HepG2 (cell line): ENCODE results near the gene PGAP1. TPM values are rescaled to one million over a fixed set of nuclear protein-coding genes. Genes with fewer than 3 reads are reported as not detected.

Source experiments
- ATAC-seq: fragments of 200-7000 bp; cut with Tn5 transposase; 3 replicates; pipeline ENCODE4 v1.9.1; 2020; ENCODE audit warnings: mild to moderate bottlenecking, moderate library complexity
- BruUV-seq: library from RNA; stranded (reverse); fragments of 400-500 nt; replicated peaks from 2 replicates; lab custom pipeline; 2021; lab: Mats Ljungman, UMichigan
- CTCF ChIA-PET: fragments of 300-600 bp; formaldehyde crosslinking; extraction: SDS; loops from one replicate; lab custom pipeline; 2021; ENCODE audit warnings: low total read pairs, inconsistent platforms, low intra/inter-chr PET ratio; lab: Yijun Ruan, JAX
- POLR2A ChIA-PET: fragments of 350-600 bp; sonication (Branson Sonifier 250); formaldehyde crosslinking; loops from one replicate; lab custom pipeline; 2020; ENCODE audit warnings: antibody characterized with exemption, inconsistent platforms; lab: Yijun Ruan, JAX
- DNase-seq: peaks from one replicate; pipeline ENCODE4 v3.0.0-alpha.2; 2015; ENCODE audit warnings: low spot score
- FAIRE-seq: peaks from 3 replicates; lab custom pipeline; 2011; peaks lifted over from hg19 to GRCh38; lab: Jason Lieb, UNC
- H2AFZ ChIP-seq: one replicate; pipeline ENCODE4 v1.6.1; 2011; ENCODE audit warnings: low read length, inconsistent platforms
- H3K27ac ChIP-seq: fragments of 300-600 bp; 3 replicates; pipeline ENCODE4 v1.8.0; 2011; ENCODE audit warnings: mixed run types, mild to moderate bottlenecking, mixed read lengths, low read length, inconsistent platforms; ENCODE audit not compliant: insufficient read depth; ENCODE audit errors: extremely low read length
- H3K27me3 ChIP-seq, 2 experiments: fragments of 200-600 bp in 1 of 2; 2 replicates in 1 of 2; 3 replicates in 1 of 2; pipeline versions ENCODE4 v1.6.0 to v1.8.0; 2011; ENCODE audit warnings: low read length in 2 of 2, mild to moderate bottlenecking in 2 of 2, moderate library complexity in 2 of 2, inconsistent platforms in 1 of 2; ENCODE audit not compliant: insufficient read depth in 2 of 2, control insufficient read depth in 1 of 2
- H3K36me3 ChIP-seq, 2 experiments: fragments of 200-600 bp in 1 of 2; replicated peaks in 1 of 2; 2 replicates in 1 of 2; 3 replicates in 1 of 2; pipeline versions ENCODE4 v1.5.1 to v1.8.0; 2011; ENCODE audit warnings: low read length in 2 of 2, inconsistent platforms in 1 of 2; ENCODE audit not compliant: insufficient read depth in 2 of 2, control insufficient read depth in 1 of 2
- H3K4me1 ChIP-seq: 2 replicates; pipeline ENCODE4 v1.5.1; 2012; ENCODE audit warnings: low read length, inconsistent platforms; ENCODE audit not compliant: insufficient read depth
- H3K4me2 ChIP-seq: 2 replicates; pipeline ENCODE4 v1.6.0; 2011; ENCODE audit warnings: low read depth, low read length, inconsistent platforms
- H3K4me3 ChIP-seq, 3 experiments: fragments of 200-600 bp in 1 of 3; sonication (generic), shearing (Covaris generic) in 1 of 3; replicated peaks in 1 of 3; 2 replicates each; pipeline ENCODE4 v1.5.1; 2011 to 2016; ENCODE audit warnings: low read length in 3 of 3, inconsistent platforms in 2 of 3, low read depth in 2 of 3, mild to moderate bottlenecking in 2 of 3, control low read depth in 1 of 3, mixed read lengths in 1 of 3; ENCODE audit not compliant: insufficient read depth in 1 of 3
- H3K79me2 ChIP-seq: one replicate; pipeline ENCODE4 v1.6.1; 2011; ENCODE audit warnings: low read length, inconsistent platforms; ENCODE audit not compliant: insufficient read depth
- H3K9ac ChIP-seq: 2 replicates; pipeline ENCODE4 v1.6.0; 2011; ENCODE audit warnings: mild to moderate bottlenecking, low read depth, low read length, inconsistent platforms; ENCODE audit not compliant: insufficient read depth
- H3K9me3 ChIP-seq: 2 replicates; pipeline ENCODE4 v1.5.1; 2012; ENCODE audit warnings: mild to moderate bottlenecking, low read length
- H4K20me1 ChIP-seq: 2 replicates; pipeline ENCODE4 v1.6.0; 2011; ENCODE audit warnings: inconsistent platforms, mild to moderate bottlenecking, low read length, moderate library complexity; ENCODE audit not compliant: insufficient read depth
- EHMT2 ChIP-seq: fragments of 200-600 bp; sonication (generic); IDR thresholded peaks from 2 replicates; pipeline ENCODE4 v1.7.0; 2017; ENCODE audit warnings: antibody characterized with exemption, low read depth, low read length, borderline replicate concordance
- KDM1A ChIP-seq: IDR thresholded peaks from 2 replicates; pipeline ENCODE4 v1.6.1; 2016; ENCODE audit warnings: missing compliant biosample characterization
- NFYC ChIP-seq: IDR thresholded peaks from 2 replicates; pipeline ENCODE4 v1.6.1; 2016; ENCODE audit warnings: missing genetic modification reagents, missing compliant biosample characterization
- RNF2 ChIP-seq: fragments of 450-650 bp; conservative IDR thresholded peaks from 2 replicates; pipeline ENCODE4 v1.6.1; 2016; ENCODE audit warnings: low read depth
- TBX2 ChIP-seq: sonication (generic); formaldehyde crosslinking; IDR thresholded peaks from 2 replicates; pipeline ENCODE4 v1.5.0; 2020; ENCODE audit warnings: missing genetic modification reagents, mild to moderate bottlenecking, borderline replicate concordance
- TBX3 ChIP-seq: fragments of 450-650 bp; IDR thresholded peaks from 2 replicates; pipeline ENCODE4 v1.6.1; 2017; ENCODE audit warnings: antibody characterized with exemption, mild to moderate bottlenecking, inconsistent platforms, borderline replicate concordance
- THYN1 ChIP-seq: sonication (generic); formaldehyde crosslinking; IDR thresholded peaks from 2 replicates; pipeline ENCODE4 v1.8.1; 2023; ENCODE audit warnings: low read depth, mild to moderate bottlenecking, moderate library complexity, missing genetic modification reagents, borderline replicate concordance
- ZFP82 ChIP-seq: sonication (generic); formaldehyde crosslinking; IDR thresholded peaks from 2 replicates; pipeline ENCODE4 v1.5.1; 2020; ENCODE audit warnings: mild to moderate bottlenecking, missing genetic modification reagents, borderline replicate concordance
- ZNF24 ChIP-seq: fragments of 450-650 bp; IDR thresholded peaks from 2 replicates; pipeline ENCODE4 v1.6.1; 2017; ENCODE audit warnings: antibody characterized with exemption, mild to moderate bottlenecking
- ZNF572 ChIP-seq: sonication (generic); formaldehyde crosslinking; IDR thresholded peaks from 2 replicates; pipeline ENCODE4 v1.5.1; 2020; ENCODE audit warnings: mild to moderate bottlenecking, missing genetic modification reagents
- ZNF619 ChIP-seq: sonication (generic); formaldehyde crosslinking; IDR thresholded peaks from 2 replicates; pipeline ENCODE4 v1.4.0; 2020; ENCODE audit warnings: mild to moderate bottlenecking, missing genetic modification reagents
- ZZZ3 ChIP-seq: sonication (generic); formaldehyde crosslinking; IDR thresholded peaks from 2 replicates; pipeline ENCODE4 v1.4.0; 2020; ENCODE audit warnings: missing genetic modification reagents, mild to moderate bottlenecking, borderline replicate concordance
- in situ Hi-C: cut with HindIII; loops from 2 replicates; pipeline ENCODE4 v1.10.0; 2017; ENCODE audit warnings: low pct_unique_long_range_greater_than_20kb; ENCODE audit not compliant: extremely low pct_ligation_motif_present
- intact Hi-C: fragments of 100-400 bp; cut with micrococcal nuclease; formaldehyde crosslinking; loops from one replicate; pipeline ENCODE4 v1.10.0; 2022; ENCODE audit not compliant: unreplicated experiment
- polyA plus RNA-seq, 8 experiments: library from polyadenylated mRNA; depleted of rRNA in 3 of 8; stranded (reverse) in 7 of 8; unstranded in 1 of 8; fragments of >200 nt; fragmentation: Illumina TruSeq in 4 of 8; extraction: Trizol in 4 of 8; gene quantifications; 2 replicates each; pipeline versions ENCODE4 v1.2.1 to v1.2.3, GENCODE V29; 2011 to 2016; ENCODE audit warnings: low read depth in 4 of 8, missing spikeins in 1 of 8, mixed read lengths in 1 of 8; ENCODE audit not compliant: insufficient read depth in 1 of 8
- total RNA-seq, 5 experiments: library from RNA; depleted of rRNA; stranded (reverse); fragments of >200 nt; fragmentation: Illumina TruSeq; extraction: Trizol; gene quantifications; 2 replicates each; pipeline ENCODE4 v1.2.3, GENCODE V29; 2016; ENCODE audit warnings: low read depth in 1 of 5
- TF ChIP-seq, protein P1 (sequence below): sonication (generic); formaldehyde crosslinking; IDR thresholded peaks from 2 replicates; pipeline ENCODE4 v1.4.0; 2020; ENCODE audit warnings: missing genetic modification reagents, borderline replicate concordance
- TF ChIP-seq, protein P2 (sequence below): sonication (generic); formaldehyde crosslinking; conservative IDR thresholded peaks from 2 replicates; pipeline ENCODE4 v1.4.0; 2020; ENCODE audit warnings: missing genetic modification reagents

The PGAP1 gene
- total and polyA plus RNA-seq, 2 of the 13 experiments (the other 11 are each of a cell fraction or from before 2014, with no cell fraction given): 4.1 to 6.4 TPM

DNA sequence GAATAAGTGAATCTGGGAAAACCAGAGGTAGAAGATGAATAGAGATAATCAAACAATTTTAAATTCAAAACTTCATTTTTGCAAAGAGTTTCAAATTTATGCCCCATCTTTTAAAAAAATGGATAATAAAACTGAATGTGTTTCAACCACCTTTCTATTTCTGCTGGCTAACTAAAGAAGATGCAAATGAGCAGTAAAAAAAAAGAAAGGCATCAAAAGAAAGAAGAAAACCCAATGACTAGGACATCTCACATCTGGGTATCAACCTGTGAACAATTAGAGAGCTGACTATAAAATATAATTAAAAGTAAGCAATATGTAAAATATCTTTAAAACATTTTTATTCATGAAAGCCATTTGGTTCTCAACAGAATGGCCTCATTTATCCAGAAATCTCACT is 2.5 kb downstream of the PGAP1 start:
- ChIA-PET POLR2A (no interaction called here), CTCF (no interaction called here)
- in situ Hi-C loops (no loop called here), intact Hi-C loops (no loop called here)
- DNase-seq: no peak
- H2AFZ ChIP-seq: no peak overlapping the region
- peak overlapping the region in 1 of 3 experiments; percentile 100; a peak in 1 of 6 replicates for H3K4me3 ChIP-seq
- H3K4me2 ChIP-seq: peak overlapping the region; percentile 100
- no peak for ATAC-seq
- peaks cover 54% of the 10 kb centered on the region for H3K79me2 ChIP-seq
- peaks cover 0 to 2% of the 10 kb centered on the region in 2 experiments; a peak in 2 of 5 replicates for H3K36me3 ChIP-seq
- no peak overlapping the region for H3K9ac ChIP-seq
- BruUV-seq: no TSS peak
- H4K20me1 ChIP-seq: no peaks in the 10 kb centered on the region
- no peaks in the 10 kb centered on the region; a peak in 2 of 5 replicates for H3K27me3 ChIP-seq
- no peak for FAIRE-seq
- H3K27ac ChIP-seq: no peak overlapping the region
- H3K4me1 ChIP-seq: peaks cover 29% of the 10 kb centered on the region
- H3K9me3 ChIP-seq: no peaks in the 10 kb centered on the region
- TF ChIP-seq ZFP82 (CRISPR knock-in tag) (no peak), ZNF24 (no peak), EHMT2 (no peak), TBX3 (no peak), ZNF619 (CRISPR knock-in tag) (no peak), ZZZ3 (CRISPR knock-in tag) (no peak), NFYC (CRISPR knock-in tag) (no peak), ZNF572 (CRISPR knock-in tag) (no peak), TBX2 (no peak), THYN1 (CRISPR knock-in tag) (no peak), RNF2 (no peak), KDM1A (CRISPR knock-in tag) (no peak)
- TF ChIP-seq, protein P1, sequence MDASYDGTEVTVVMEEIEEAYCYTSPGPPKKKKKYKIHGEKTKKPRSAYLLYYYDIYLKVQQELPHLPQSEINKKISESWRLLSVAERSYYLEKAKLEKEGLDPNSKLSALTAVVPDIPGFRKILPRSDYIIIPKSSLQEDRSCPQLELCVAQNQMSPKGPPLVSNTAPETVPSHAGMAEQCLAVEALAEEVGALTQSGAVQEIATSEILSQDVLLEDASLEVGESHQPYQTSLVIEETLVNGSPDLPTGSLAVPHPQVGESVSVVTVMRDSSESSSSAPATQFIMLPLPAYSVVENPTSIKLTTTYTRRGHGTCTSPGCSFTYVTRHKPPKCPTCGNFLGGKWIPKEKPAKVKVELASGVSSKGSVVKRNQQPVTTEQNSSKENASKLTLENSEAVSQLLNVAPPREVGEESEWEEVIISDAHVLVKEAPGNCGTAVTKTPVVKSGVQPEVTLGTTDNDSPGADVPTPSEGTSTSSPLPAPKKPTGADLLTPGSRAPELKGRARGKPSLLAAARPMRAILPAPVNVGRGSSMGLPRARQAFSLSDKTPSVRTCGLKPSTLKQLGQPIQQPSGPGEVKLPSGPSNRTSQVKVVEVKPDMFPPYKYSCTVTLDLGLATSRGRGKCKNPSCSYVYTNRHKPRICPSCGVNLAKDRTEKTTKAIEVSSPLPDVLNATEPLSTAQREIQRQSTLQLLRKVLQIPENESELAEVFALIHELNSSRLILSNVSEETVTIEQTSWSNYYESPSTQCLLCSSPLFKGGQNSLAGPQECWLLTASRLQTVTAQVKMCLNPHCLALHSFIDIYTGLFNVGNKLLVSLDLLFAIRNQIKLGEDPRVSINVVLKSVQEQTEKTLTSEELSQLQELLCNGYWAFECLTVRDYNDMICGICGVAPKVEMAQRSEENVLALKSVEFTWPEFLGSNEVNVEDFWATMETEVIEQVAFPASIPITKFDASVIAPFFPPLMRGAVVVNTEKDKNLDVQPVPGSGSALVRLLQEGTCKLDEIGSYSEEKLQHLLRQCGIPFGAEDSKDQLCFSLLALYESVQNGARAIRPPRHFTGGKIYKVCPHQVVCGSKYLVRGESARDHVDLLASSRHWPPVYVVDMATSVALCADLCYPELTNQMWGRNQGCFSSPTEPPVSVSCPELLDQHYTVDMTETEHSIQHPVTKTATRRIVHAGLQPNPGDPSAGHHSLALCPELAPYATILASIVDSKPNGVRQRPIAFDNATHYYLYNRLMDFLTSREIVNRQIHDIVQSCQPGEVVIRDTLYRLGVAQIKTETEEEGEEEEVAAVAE (CRISPR knock-in tag): no peak
- TF ChIP-seq, protein P2, sequence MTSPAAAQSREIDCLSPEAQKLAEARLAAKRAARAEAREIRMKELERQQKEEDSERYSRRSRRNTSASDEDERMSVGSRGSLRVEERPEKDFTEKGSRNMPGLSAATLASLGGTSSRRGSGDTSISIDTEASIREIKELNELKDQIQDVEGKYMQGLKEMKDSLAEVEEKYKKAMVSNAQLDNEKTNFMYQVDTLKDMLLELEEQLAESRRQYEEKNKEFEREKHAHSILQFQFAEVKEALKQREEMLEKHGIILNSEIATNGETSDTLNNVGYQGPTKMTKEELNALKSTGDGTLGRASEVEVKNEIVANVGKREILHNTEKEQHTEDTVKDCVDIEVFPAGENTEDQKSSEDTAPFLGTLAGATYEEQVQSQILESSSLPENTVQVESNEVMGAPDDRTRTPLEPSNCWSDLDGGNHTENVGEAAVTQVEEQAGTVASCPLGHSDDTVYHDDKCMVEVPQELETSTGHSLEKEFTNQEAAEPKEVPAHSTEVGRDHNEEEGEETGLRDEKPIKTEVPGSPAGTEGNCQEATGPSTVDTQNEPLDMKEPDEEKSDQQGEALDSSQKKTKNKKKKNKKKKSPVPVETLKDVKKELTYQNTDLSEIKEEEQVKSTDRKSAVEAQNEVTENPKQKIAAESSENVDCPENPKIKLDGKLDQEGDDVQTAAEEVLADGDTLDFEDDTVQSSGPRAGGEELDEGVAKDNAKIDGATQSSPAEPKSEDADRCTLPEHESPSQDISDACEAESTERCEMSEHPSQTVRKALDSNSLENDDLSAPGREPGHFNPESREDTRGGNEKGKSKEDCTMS: no peak
